Effector memory CD8-positive, alpha-beta T cell (primary cell): Measurements from ENCODE around the gene TRABD.
"Not testable (repeated sequence)": the region's sequence is repeated elsewhere in the genome, so short reads cannot be mapped to it uniquely, and the experiment has no call there.

Source experiments
- ATAC-seq: fragments of 150-1000 bp; cut with Tn5 transposase; replicated peaks from 2 replicates; pipeline ENCODE4 v1.10.0; 2021; ENCODE audit warnings: mild to moderate bottlenecking, moderate library complexity
- DNase-seq, 3 experiments: peaks; one replicate each; pipeline ENCODE4 v3.0.0; 2021
- H3K27ac Mint-ChIP-seq, 2 donors: one replicate each; pipeline ENCODE4 v1.8.0; 2022; ENCODE audit warnings: mild to moderate bottlenecking in 2 of 2, mixed read lengths in 2 of 2, moderate library complexity in 2 of 2
- H3K27me3 Mint-ChIP-seq, 2 donors: one replicate each; pipeline ENCODE4 v1.8.0; 2022; ENCODE audit warnings: mixed read lengths in 2 of 2
- H3K36me3 Mint-ChIP-seq: one replicate; pipeline ENCODE4 v1.8.0; 2022; ENCODE audit warnings: mild to moderate bottlenecking, moderate library complexity, mixed read lengths; ENCODE audit not compliant: insufficient read depth
- H3K4me1 Mint-ChIP-seq, 2 donors: one replicate each; pipeline ENCODE4 v1.8.0; 2022; ENCODE audit warnings: low read depth in 2 of 2, mixed read lengths in 2 of 2
- H3K4me3 Mint-ChIP-seq, 2 donors: one replicate each; pipeline ENCODE4 v1.8.0; 2022; ENCODE audit warnings: mild to moderate bottlenecking in 2 of 2, mixed read lengths in 2 of 2, moderate library complexity in 2 of 2
- H3K9me3 Mint-ChIP-seq, 2 donors: one replicate each; pipeline ENCODE4 v1.8.0; 2022; ENCODE audit warnings: mixed read lengths in 2 of 2

TRABD gene

DNA sequence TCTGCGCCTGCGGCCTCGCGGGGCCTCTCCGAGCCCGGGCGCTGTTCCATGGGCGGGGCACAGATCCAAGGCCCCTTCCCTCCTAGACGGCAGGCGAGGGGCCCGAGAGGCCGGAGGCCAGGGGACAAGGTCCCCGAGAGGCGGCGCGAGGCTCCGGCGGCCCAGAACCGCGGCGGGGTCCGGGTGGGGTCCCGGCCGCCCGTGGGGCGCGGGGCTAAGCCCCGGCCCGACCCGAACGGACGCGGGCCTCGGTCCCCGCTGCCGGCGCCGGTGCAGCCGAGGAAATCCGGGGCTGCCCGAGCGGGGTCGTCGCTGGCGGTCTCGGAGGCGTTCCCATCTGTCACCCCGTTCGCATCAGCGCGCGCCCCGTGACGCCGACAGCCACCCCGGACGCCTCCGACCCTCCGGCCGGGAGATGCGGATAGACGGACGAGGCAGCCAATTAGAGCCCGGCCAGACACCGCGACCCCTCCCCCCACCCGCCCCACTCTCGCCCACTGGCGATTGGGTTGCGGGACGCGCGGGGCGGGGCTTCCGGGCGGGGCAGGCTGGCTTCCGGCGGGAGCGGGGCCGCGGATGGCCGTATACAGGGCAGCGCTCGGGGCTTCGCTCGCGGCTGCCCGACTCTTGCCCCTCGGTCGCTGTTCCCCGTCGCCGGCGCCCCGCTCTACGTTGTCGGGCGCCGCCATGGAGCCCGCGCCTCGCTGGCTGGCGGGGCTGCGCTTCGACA, 14.9 kb downstream of the TRABD start, which contains the start of gene SELENOO:
Gene SELENOO, plus strand, starts transcription at position 551 of the 730 bp plus-strand sequence. Its CDS starts 26 bp downstream, at position 577.
- peak; percentile 85 to 86 (median 86) for DNase-seq
- Mint-ChIP-seq H3K27me3 (no peaks in the 10 kb centered on the region), H3K36me3 (peaks cover 36% of the 10 kb centered on the region), H3K9me3 (no peaks in the 10 kb centered on the region), H3K4me1 (peaks cover 20 to 21% of the 10 kb centered on the region in 2 donors), H3K4me3 (peak within 1 kb of the TSS; percentile 77 to 78), H3K27ac (peak within 1 kb of the TSS; percentile 81 to 83)
- ATAC-seq = peak; percentile 87

DNA sequence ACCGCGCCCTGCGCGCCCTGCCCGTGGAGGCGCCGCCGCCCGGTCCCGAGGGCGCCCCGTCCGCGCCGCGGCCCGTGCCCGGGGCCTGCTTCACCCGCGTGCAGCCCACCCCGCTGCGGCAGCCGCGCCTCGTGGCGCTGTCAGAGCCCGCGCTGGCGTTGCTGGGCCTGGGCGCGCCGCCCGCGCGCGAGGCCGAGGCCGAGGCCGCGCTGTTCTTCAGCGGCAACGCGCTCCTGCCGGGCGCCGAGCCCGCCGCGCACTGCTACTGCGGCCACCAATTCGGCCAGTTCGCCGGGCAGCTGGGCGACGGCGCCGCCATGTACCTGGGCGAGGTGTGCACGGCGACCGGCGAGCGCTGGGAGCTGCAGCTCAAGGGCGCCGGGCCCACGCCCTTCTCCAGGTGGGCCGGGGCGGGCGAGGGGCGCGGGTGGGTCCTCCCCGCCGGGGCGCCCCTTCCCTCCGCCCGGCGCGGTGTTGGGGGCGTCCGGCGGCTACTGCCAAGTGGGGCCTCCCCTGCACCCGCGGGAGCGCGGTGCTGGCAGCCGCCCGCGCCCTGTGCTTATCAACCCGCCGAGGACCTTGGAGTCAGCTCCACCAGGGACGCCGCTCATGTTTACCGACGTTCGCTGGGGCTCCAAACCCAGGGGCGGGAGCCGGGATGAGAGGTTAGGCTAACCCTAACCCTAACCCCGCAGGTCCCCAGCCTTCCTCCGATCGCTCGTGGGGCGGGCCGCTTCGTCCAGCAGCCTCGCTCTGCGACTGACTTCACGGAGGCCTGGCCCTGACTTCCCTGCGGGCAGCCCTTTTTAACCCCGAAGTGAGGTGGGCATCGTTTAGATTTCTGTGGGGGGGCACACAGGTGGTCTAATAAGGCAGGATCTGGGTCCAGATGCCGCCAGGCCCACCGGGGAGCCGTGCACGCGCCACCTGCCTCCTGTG, 15.7 kb downstream of the TRABD start:
- H3K36me3 Mint-ChIP-seq = peaks cover 30% of the 10 kb centered on the region
- H3K27ac Mint-ChIP-seq = peak overlapping the region; percentile 73 to 83
- H3K4me3 Mint-ChIP-seq = peak overlapping the region; percentile 77 to 78
- H3K9me3 Mint-ChIP-seq = no peaks in the 10 kb centered on the region
- peaks cover 20 to 21% of the 10 kb centered on the region in 2 donors for H3K4me1 Mint-ChIP-seq
- DNase-seq (no peak), ATAC-seq (peak; percentile 41)
- H3K27me3 Mint-ChIP-seq = no peaks in the 10 kb centered on the region

DNA sequence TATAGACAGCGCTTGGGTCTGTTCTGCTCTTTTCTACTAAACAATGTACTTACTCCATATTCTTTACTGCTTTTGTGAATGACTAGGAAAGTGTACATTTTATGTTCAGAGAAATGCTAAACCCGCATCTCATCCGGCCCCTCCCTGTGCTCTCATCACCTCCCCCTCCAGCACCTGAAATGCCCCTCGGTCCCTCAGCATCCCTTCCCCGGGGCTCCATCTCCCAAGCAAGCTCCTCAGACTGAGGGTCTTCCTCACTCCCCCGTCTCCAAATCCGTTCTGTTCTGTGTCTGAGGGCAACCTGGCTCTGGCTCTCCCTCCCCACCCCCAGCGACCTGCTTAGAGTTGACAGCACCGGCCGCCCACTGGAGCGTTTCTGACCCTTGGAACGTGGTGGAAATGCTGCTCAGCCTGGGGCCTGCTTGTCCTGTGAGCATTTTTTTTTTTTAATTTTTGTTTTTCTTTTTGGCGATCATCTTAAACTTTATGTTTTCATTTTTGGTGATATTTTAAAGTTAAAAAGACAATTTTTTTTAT, 16.5 kb downstream of the TRABD start:
- DNase-seq (no peak), ATAC-seq (no peak)
- Mint-ChIP-seq H3K36me3 (peaks cover 26% of the 10 kb centered on the region), H3K4me1 (peaks cover 20 to 21% of the 10 kb centered on the region in 2 donors), H3K27me3 (no peaks in the 10 kb centered on the region), H3K27ac (peak overlapping the region; percentile 73 to 83), H3K9me3 (no peaks in the 10 kb centered on the region), H3K4me3 (peak overlapping the region; percentile 77 to 78)

DNA sequence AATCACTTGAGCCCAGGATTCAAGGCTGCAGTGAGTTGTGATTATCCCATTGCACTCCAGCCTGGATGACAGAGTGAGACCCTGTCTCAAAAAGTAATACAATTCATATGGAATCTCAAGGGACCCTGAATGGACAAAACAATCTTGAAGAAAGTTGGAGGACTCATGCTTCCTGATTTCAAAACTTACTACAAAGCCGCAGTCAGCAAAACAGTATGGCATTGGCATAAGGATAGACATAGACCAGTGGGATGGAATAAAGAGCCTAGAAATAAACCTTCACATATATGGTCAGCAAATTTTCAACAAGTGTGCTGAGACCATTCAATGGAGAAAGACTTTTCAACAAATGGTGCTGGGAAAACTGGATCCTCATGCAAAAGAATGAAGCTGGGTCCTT, 17.6 kb downstream of the TRABD start:
- Mint-ChIP-seq H3K36me3 (peaks cover 33% of the 10 kb centered on the region), H3K4me3 (no peak overlapping the region), H3K9me3 (no peaks in the 10 kb centered on the region), H3K4me1 (peaks cover 20 to 21% of the 10 kb centered on the region in 2 donors), H3K27me3 (no peaks in the 10 kb centered on the region), H3K27ac (no peak overlapping the region)
- no peak for DNase-seq
- no peak for ATAC-seq

DNA sequence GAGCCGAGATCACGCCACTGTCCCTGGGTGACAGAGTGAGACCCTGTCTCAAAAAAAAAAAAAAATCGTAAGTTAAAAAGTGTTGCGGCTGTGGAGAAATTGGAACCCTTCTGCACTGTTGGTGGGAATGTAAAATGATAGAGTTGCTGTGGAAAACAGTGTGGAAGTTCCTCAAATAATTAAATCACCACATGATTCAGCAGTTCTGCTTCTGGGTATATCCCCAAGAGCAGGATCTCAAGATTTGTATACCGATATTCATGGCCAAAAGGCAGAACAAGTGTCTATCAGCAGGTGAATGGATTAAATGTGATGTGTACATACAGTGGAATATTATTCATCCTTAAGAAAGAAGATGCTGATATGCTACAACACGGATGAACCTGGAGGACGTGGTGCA, 18.9 kb downstream of the TRABD start:
- no peak for DNase-seq
- H3K36me3 Mint-ChIP-seq = peaks cover 30% of the 10 kb centered on the region
- peak overlapping the region; percentile 3 to 88 for H3K27ac Mint-ChIP-seq
- no peak for ATAC-seq
- no peaks in the 10 kb centered on the region for H3K9me3 Mint-ChIP-seq
- H3K4me3 Mint-ChIP-seq = no peak overlapping the region
- peaks cover 19 to 20% of the 10 kb centered on the region in 2 donors for H3K4me1 Mint-ChIP-seq
- H3K27me3 Mint-ChIP-seq = no peaks in the 10 kb centered on the region

DNA sequence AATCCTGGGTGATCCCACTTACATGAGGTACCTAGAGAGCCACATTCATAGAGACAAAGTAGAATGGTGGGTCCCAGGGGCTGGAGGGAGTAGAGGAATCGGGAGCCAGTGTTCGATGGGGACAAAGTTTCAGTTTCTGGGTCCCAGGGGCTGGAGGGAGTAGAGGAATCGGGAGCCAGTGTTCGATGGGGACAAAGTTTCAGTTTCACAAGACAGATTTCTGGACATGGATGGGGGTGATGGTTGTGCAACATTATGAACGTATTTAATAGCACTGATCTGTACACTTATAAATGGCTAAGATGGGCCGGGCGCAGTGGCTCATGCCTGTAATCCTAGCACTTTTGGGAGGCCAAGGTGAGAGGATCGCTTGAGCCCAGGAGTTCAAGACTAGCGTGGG, 19.3 kb downstream of the TRABD start:
- Mint-ChIP-seq H3K36me3 (peaks cover 32% of the 10 kb centered on the region), H3K4me1 (peaks cover 18 to 24% of the 10 kb centered on the region in 2 donors), H3K27ac (peak overlapping the region; percentile 3 to 88)
- ATAC-seq, DNase-seq, H3K27me3 Mint-ChIP-seq, H3K9me3 Mint-ChIP-seq, H3K4me3 Mint-ChIP-seq: not testable (repeated sequence)

DNA sequence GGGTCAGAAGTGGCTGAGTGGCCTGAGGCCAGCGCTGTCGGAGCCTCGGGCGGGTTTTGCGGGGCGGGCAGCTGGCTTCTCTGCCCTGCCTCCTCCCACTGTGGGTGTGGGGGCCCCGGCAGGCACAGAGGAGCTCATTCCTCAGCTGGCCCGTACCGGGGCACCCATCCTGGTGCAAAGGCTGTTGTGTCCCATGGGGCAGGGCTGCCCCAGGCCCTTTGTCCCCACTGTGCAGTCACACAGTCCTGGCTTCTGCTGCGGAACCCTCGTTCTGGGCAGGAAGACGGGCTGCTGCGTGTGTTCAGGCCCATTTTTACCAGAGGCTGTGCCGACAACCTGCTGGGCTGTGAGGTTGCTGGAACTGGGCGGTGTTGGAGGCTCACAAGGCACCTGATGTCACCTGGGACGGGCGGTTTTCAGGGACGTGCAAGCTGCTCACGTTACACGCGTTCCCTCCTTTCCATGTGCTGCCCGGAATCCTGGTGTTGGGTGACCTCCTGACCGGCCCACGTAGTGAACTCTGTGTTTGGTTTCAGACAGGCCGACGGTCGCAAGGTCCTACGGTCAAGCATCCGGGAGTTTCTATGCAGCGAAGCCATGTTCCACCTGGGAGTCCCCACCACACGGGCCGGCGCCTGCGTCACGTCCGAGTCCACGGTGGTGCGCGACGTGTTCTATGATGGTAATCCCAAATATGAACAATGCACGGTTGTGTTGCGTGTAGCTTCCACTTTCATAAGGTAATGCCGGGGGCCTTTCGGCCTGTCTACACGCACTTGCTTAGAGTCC, 20.3 kb downstream of the TRABD start:
- H3K36me3 Mint-ChIP-seq = peaks cover 35% of the 10 kb centered on the region
- H3K27ac Mint-ChIP-seq = peak overlapping the region in 1 of 2 donors; percentile 49
- no peaks in the 10 kb centered on the region for H3K9me3 Mint-ChIP-seq
- H3K4me3 Mint-ChIP-seq = no peak overlapping the region
- no peak for ATAC-seq
- H3K4me1 Mint-ChIP-seq = peaks cover 18 to 26% of the 10 kb centered on the region in 2 donors
- no peak for DNase-seq
- no peaks in the 10 kb centered on the region for H3K27me3 Mint-ChIP-seq

DNA sequence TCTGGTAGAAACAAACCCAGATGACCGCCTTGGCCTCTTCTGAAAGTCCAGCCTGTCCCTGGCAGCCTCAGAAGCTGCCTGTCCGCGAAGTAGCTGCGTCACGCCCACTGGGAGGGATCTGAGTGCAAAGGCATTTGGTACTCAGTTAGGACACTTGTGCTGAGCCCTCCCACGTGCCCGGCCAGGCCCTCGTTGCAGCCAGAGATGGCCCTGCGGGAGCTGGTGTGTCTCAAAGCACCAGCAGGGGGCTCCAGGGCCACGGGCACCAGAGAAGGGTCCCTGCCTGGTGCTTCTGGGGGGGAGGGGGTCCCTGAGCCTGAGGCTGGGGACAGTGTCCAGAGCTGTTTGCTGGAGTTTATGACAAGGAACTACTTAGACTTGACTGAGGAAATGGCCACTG, 20.9 kb downstream of the TRABD start:
- no peak for ATAC-seq
- H3K4me1 Mint-ChIP-seq = peaks cover 18 to 25% of the 10 kb centered on the region in 2 donors
- H3K9me3 Mint-ChIP-seq = no peaks in the 10 kb centered on the region
- no peak overlapping the region for H3K4me3 Mint-ChIP-seq
- H3K27ac Mint-ChIP-seq = peak overlapping the region in 1 of 2 donors; percentile 49
- no peaks in the 10 kb centered on the region for H3K27me3 Mint-ChIP-seq
- peaks cover 35% of the 10 kb centered on the region for H3K36me3 Mint-ChIP-seq
- no peak for DNase-seq

DNA sequence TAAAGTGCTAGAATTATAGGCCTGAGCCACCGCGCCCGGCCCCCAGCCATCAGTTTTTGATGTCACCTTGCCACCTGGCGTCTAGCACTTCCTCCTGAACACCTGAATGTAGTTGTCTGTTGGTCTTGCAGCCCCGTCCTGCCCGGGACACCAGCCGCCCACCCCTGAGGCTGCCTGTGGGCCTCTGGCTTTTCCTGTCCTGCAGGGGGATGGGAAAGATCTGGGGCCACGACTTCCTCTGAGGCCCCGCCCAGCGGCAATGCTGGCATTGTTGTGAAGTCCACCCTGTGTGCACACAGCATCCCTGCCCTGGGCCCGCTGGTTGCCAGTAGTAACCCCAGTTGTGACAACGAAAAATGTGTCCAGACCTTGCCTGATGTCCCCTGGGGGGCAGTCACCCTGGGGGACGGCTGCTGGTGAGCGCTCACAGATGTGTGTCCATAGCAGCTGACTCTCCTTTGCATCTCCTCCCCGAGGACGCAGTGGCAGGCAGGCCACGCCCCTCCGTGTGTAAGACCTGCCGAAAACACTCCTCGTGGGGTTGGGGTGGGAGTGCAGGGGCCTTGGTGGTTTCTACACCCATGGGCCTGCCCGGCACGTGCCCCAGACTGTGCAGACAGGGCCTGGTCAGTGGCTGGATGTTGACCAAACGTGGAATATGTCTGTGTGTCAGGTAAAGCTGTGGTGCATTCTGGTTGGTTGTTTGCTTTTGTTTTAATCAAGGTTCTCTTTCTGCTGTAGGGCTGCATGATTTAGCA, 21.8 kb downstream of the TRABD start:
- H3K9me3 Mint-ChIP-seq = no peaks in the 10 kb centered on the region
- ATAC-seq (no peak), DNase-seq (no peak)
- H3K4me1 Mint-ChIP-seq = peaks cover 15 to 19% of the 10 kb centered on the region in 2 donors
- no peaks in the 10 kb centered on the region for H3K27me3 Mint-ChIP-seq
- peaks cover 37% of the 10 kb centered on the region for H3K36me3 Mint-ChIP-seq
- H3K4me3 Mint-ChIP-seq = no peak overlapping the region
- peak overlapping the region in 1 of 2 donors; percentile 76 for H3K27ac Mint-ChIP-seq

DNA sequence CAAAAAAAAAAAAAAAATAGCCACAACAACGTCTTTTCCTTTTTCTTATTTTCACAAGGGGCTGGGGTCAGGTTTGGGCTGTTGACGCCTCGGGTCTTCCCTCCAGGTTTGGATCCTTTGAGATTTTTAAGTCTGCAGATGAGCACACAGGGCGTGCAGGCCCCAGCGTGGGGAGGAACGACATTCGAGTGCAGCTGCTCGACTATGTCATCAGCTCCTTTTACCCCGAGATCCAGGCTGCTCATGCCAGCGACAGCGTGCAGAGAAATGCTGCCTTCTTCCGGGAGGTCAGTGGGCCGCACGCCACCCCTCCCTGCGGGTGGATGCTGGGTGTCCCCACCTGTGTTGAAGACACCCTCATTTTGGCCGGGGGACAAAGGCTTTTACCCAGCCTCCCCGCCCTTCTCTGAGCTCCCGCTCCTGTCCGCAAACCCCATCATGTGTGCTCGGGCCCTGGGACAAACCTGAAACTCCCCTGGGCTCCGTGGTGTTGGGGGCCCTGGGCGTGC, 22.8 kb downstream of the TRABD start:
- Mint-ChIP-seq H3K36me3 (peaks cover 42% of the 10 kb centered on the region), H3K9me3 (no peaks in the 10 kb centered on the region), H3K4me1 (peaks cover 19 to 27% of the 10 kb centered on the region in 2 donors), H3K4me3 (no peak overlapping the region), H3K27ac (no peak overlapping the region), H3K27me3 (no peaks in the 10 kb centered on the region)
- no peak for DNase-seq
- ATAC-seq = no peak

DNA sequence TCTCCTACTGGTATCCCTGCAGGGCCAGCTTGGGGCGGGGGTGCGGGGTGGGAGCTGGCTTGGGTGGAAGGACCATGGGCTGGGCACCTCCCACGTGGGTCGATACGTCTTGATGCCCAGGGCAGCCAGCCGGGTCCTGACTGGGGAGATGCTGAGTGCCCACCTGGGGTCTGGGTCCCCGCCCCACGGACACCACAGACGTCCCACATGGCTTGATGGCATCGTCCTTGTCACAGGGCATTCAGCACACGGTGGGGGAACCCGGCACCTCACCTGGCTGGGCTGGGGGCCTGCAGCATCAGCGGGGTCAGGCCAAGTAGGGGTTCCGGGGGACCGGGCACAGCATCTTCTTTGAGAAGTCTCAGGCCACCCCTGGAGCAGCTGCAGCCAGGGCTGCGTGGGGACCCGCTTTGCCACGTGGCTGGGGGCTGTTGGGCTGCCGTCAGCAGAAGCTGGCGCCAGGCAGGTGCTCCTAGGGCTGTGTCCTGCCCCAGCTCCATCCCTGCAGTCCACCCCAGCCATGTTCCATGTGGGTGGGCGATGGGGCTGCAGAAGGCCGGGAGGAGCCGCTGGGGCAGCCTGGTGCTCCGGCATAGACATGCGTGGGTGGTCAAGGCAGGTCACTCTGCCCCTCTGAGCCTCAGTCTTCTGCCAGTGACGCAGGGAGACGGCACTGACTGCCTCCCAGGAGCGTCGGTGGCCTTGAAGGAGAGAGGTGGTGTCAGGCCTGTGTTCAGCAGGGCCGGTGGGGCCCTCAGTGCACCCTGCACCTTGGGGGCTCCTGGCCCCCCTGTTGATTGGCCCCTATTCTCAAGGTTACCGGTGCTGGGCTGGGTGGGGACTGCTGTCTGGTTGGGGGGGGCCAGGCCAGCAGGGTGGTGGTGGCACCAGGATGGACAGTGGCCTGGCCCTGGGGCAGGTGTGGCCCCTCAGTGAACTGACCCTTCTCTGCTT, 23.5 kb downstream of the TRABD start:
- Mint-ChIP-seq H3K27me3 (no peaks in the 10 kb centered on the region), H3K36me3 (peaks cover 43% of the 10 kb centered on the region), H3K4me3 (no peak overlapping the region), H3K4me1 (peaks cover 19 to 33% of the 10 kb centered on the region in 2 donors), H3K9me3 (no peaks in the 10 kb centered on the region), H3K27ac (peak overlapping the region; percentile 6 to 36)
- no peak for DNase-seq
- peak; percentile 36 for ATAC-seq
